ENCODE data around the gene IFI27.
"Not testable (repeated sequence)": the region's sequence is repeated elsewhere in the genome, so short reads cannot be mapped to it uniquely, and the experiment has no call there.

The IFI27 gene

GRCh38 chr14:94110552-94111181 is at the start of gene IFI27:
TSS of gene IFI27 (plus strand) at chr14:94110736.
- no peak for DNase-seq

- no peak for DNase-seq
Measured at GRCh38 chr14:94062344-94062940, 48.1 kb upstream of the IFI27 start.

GRCh38 chr14:94066089-94066676 is 44.4 kb upstream of the IFI27 start:
- no peak for DNase-seq

GRCh38 chr14:94072076-94072475 is 38.5 kb upstream of the IFI27 start:
- not testable (repeated sequence) for DNase-seq

GRCh38 chr14:94074534-94074933 is 36.0 kb upstream of the IFI27 start:
- no peak for DNase-seq

- no peak for DNase-seq
Measured at GRCh38 chr14:94075008-94075407, 35.5 kb upstream of the IFI27 start.

- DNase-seq, result no peak
Measured at GRCh38 chr14:94077111-94077821, 33.3 kb upstream of the IFI27 start.

- no peak for DNase-seq
Measured at GRCh38 chr14:94077823-94078222, 32.7 kb upstream of the IFI27 start.

- no peak for DNase-seq
Measured at GRCh38 chr14:94079891-94080620, 30.5 kb upstream of the IFI27 start.

GRCh38 chr14:94080621-94081385 is 29.7 kb upstream of the IFI27 start, which contains the start of the genes DDX24 and IFI27L1:
TSS of gene DDX24 (minus strand) at chr14:94081202. CDS start at chr14:94079742, 1,460 bp downstream.
TSS of gene IFI27L1 (plus strand) at chr14:94081310. CDS start at chr14:94096938, 15,628 bp downstream.
- DNase-seq, result peak; percentile 98

- no peak for DNase-seq
Measured at GRCh38 chr14:94081386-94081820, 29.1 kb upstream of the IFI27 start.

- no peak for DNase-seq
Measured at GRCh38 chr14:94087891-94088290, 22.6 kb upstream of the IFI27 start.

GRCh38 chr14:94088516-94088915 is 22.0 kb upstream of the IFI27 start:
- DNase-seq, result no peak

GRCh38 chr14:94089479-94089878 is 21.1 kb upstream of the IFI27 start:
- no peak for DNase-seq

- DNase-seq, result no peak
Measured at GRCh38 chr14:94093418-94093817, 17.1 kb upstream of the IFI27 start.

GRCh38 chr14:94097091-94097490 is 13.4 kb upstream of the IFI27 start:
- no peak for DNase-seq

GRCh38 chr14:94098326-94098992 is 12.1 kb upstream of the IFI27 start:
- DNase-seq, result no peak

GRCh38 chr14:94099006-94099405 is 11.5 kb upstream of the IFI27 start:
- DNase-seq, result no peak

- no peak for DNase-seq
Measured at GRCh38 chr14:94100847-94101246, 9.7 kb upstream of the IFI27 start.

GRCh38 chr14:94101748-94102147 is 8.8 kb upstream of the IFI27 start:
- DNase-seq, result no peak

- no peak for DNase-seq
Measured at GRCh38 chr14:94102768-94103482, 7.6 kb upstream of the IFI27 start.
